HK-2 (cell line): ENCODE data around the gene MEF2A.
A peak's percentile ranks its signal among the peaks of the same experiment; 100 is the strongest.

Experiments
- DNase-seq: peaks from one replicate; pipeline ENCODE4 v3.0.0-alpha.2; 2018; ENCODE audit not compliant: unreplicated experiment

Gene MEF2A

GRCh38 chr15:99564221-99565048 lies 1.3 kb upstream of the MEF2A start:
- no peak for DNase-seq

- DNase-seq, result no peak
Observed at GRCh38 chr15:99565049-99565298, 810 bp upstream of the MEF2A start.

GRCh38 chr15:99566157-99566897 lies 543 bp downstream of the MEF2A start:
- DNase-seq, result peak; percentile 11

- no peak for DNase-seq
Observed at GRCh38 chr15:99568625-99569352, 3.0 kb downstream of the MEF2A start.

GRCh38 chr15:99571299-99571698 lies 5.5 kb downstream of the MEF2A start:
- no peak for DNase-seq

- no peak for DNase-seq
Observed at GRCh38 chr15:99574048-99574447, 8.3 kb downstream of the MEF2A start.

- DNase-seq, result no peak
Observed at GRCh38 chr15:99574502-99574901, 8.7 kb downstream of the MEF2A start.

- DNase-seq, result no peak
Observed at GRCh38 chr15:99578809-99579208, 13.0 kb downstream of the MEF2A start.

- no peak for DNase-seq
Observed at GRCh38 chr15:99580076-99580475, 14.3 kb downstream of the MEF2A start.

- no peak for DNase-seq
Observed at GRCh38 chr15:99582508-99582960, 16.8 kb downstream of the MEF2A start.

GRCh38 chr15:99584081-99584600 lies 18.4 kb downstream of the MEF2A start:
- DNase-seq, result no peak

- DNase-seq, result no peak
Observed at GRCh38 chr15:99586121-99586520, 20.3 kb downstream of the MEF2A start.

GRCh38 chr15:99589801-99590200 lies 24.0 kb downstream of the MEF2A start:
- no peak for DNase-seq

GRCh38 chr15:99590913-99591646 lies 25.3 kb downstream of the MEF2A start:
- DNase-seq, result no peak

GRCh38 chr15:99592145-99592791 lies 26.5 kb downstream of the MEF2A start:
- no peak for DNase-seq

GRCh38 chr15:99593070-99593469 lies 27.3 kb downstream of the MEF2A start:
- DNase-seq, result no peak

- no peak for DNase-seq
Observed at GRCh38 chr15:99594916-99595315, 29.1 kb downstream of the MEF2A start.

GRCh38 chr15:99598296-99598695 lies 32.5 kb downstream of the MEF2A start:
- no peak for DNase-seq

GRCh38 chr15:99603828-99604227 lies 38.0 kb downstream of the MEF2A start:
- no peak for DNase-seq

GRCh38 chr15:99604865-99605264 lies 39.1 kb downstream of the MEF2A start:
- DNase-seq, result no peak

- DNase-seq, result no peak
Observed at GRCh38 chr15:99605490-99605931, 39.7 kb downstream of the MEF2A start.
